Measurements from ENCODE around the gene FAM221B. TPM values are rescaled to one million over a fixed set of nuclear protein-coding genes. Genes with fewer than 3 reads are reported as not detected.
A peak's percentile ranks its signal among the peaks of the same experiment; 100 is the strongest.

FAM221B gene
- total and polyA plus RNA-seq, 2 of the 4 experiments (the other 2 are of a cell fraction), result not detected

DNA sequence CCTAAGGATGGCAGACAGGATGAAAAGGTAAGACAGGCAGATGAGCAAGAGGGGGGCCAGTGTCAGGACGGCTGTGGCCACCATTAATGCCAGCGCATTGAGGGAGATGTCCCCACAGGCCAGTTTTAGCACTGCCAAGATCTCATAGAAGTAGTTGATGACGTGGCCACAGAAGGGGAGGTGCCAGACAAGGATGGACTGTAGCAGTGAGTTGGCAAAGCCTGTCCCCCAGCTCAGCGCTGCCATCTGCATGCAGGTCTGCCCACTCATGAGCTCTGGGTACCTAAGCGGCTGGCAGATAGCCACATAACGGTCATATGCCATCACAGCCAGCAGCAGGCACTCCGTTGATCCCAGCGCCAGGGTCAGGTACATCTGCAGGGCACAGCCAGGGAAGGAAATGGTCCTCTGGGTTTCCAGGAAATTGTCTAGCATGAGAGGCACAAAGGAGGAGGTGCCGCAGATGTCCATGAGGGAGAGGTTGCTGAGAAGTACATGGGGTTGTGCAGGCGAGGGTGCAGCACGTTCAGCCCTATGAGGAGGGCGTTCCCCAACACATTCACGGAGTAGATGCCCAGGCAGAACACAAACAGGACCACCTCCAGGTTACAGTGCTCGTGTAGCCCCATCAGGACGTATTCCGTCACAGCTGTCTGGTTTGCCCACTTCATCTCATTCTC lies 30.9 kb upstream of the FAM221B start:
- Histone ChIP-seq H4K20me1 (ENCODE audit: insufficient read depth, low read length) (no peaks in the 10 kb centered on the region), H2BK5ac (ENCODE audit: low read depth, low read length, poor library complexity, severe bottlenecking) (no peak overlapping the region), H4K91ac (ENCODE audit: insufficient read depth, low read depth, low read length) (no peak overlapping the region), H2AK9ac (replicated peaks; ENCODE audit: low read depth, low read length, poor library complexity) (no peak overlapping the region), H3K4ac (ENCODE audit: low read depth, low read length) (no peak overlapping the region), H3K9me3 (ENCODE audit: control insufficient read depth, insufficient read depth, low read length) (no peaks in the 10 kb centered on the region), H2BK120ac (ENCODE audit: low read depth, low read length) (no peak overlapping the region), H3K56ac (ENCODE audit: extremely low read depth, insufficient read depth, low read length) (no peak overlapping the region), H3K27me3 (ENCODE audit: control insufficient read depth, insufficient read depth, low read length) (peaks cover 39% of the 10 kb centered on the region), H3K14ac (replicated peaks; ENCODE audit: low read depth, low read length) (no peak overlapping the region), H3K79me1 (ENCODE audit: low read depth in 1 of 2, low read length in 2 of 2) (no peaks in the 10 kb centered on the region), H2AK5ac (ENCODE audit: low read depth, low read length) (no peak overlapping the region), H3K4me3 (ENCODE audit: insufficient read depth, low read depth, low read length) (no peak overlapping the region), H4K5ac (ENCODE audit: low read depth, low read length) (no peak overlapping the region), H3K23ac (ENCODE audit: low read depth, low read length) (no peak overlapping the region), H3K9ac (ENCODE audit: low read depth, low read length) (no peak overlapping the region), H3K4me2 (ENCODE audit: low read depth, low read length) (no peak overlapping the region), H3K27ac (ENCODE audit: insufficient read depth, low read length) (no peak overlapping the region), H2AFZ (replicated peaks; ENCODE audit: low read length, poor library complexity) (peak overlapping the region; percentile 59), H3K9me1 (ENCODE audit: insufficient read depth, low read length) (no peaks in the 10 kb centered on the region), H3K36me3 (ENCODE audit: control insufficient read depth, insufficient read depth, low read length) (no peaks in the 10 kb centered on the region), H4K8ac (ENCODE audit: low read depth in 2 of 2, low read length in 2 of 2) (no peak overlapping the region), H2BK20ac (ENCODE audit: low read depth, low read length) (no peak overlapping the region), H3K4me1 (ENCODE audit: control insufficient read depth, insufficient read depth, low read length) (no peaks in the 10 kb centered on the region), H2BK15ac (ENCODE audit: low read depth, low read length) (no peak overlapping the region), H3K18ac (ENCODE audit: low read depth, low read length) (no peak overlapping the region)
- in situ Hi-C loops (cut with MboI; ENCODE audit: low sequenced_read_pairs) (no loop called here), dilution Hi-C loops (cut with HindIII; ENCODE audit: low sequenced_read_pairs, unreplicated experiment) (no loop called here), intact Hi-C loops (cut with micrococcal nuclease) (no loop called here)
- no TSS peak for BruUV-seq (replicated peaks)
- peak; percentile 69 for ATAC-seq (ENCODE audit: low read depth)
- TF ChIP-seq ELK1 (IDR thresholded peaks at IDR 0.05; ENCODE audit: borderline replicate concordance, low read depth, low read length) (no peak), RCOR1 (IDR thresholded peaks at IDR 0.05; ENCODE audit: insufficient replicate concordance, low read length) (no peak), MAFK (IDR thresholded peaks at IDR 0.05; ENCODE audit: low read depth, low read length) (no peak), CEBPB (IDR thresholded peaks at IDR 0.05; ENCODE audit: low read depth, low read length) (no peak), CTCF (conservative IDR thresholded peaks at IDR 0.05; ENCODE audit: low read depth, low read length) (0 out of 2 replicates have a peak, but pooled peaks have one; percentile 9)
- 69% methylated on average over 14 of the region's 16 CpGs; no CpG with 5 or more reads in 1 of the 2 experiments for WGBS, 2 experiments (ENCODE audit: extremely low coverage in 2 of 2, insufficient read length in 1 of 2)
- peak; percentile 35 for DNase-seq
- POLR2A ChIA-PET (ENCODE audit: unreplicated experiment), result no interaction called here
- CTCF ChIA-PET, result no interaction called here
